Rectal smooth muscle tissue (tissue), 1 donor: ENCODE results near the gene CCDC160.
A peak's percentile ranks its signal among the peaks of the same experiment; 100 is the strongest.
"Not testable (repeated sequence)": the region's sequence is repeated elsewhere in the genome, so short reads cannot be mapped to it uniquely, and the experiment has no call there.

Source experiments
- H3K27ac ChIP-seq: one replicate; pipeline ENCODE4 v1.7.0; 2013; ENCODE audit warnings: low read depth, low read length, inconsistent platforms
- H3K27me3 ChIP-seq: one replicate; pipeline ENCODE4 v1.7.0; 2013; ENCODE audit warnings: low read length; ENCODE audit not compliant: control insufficient read depth, insufficient read depth
- H3K36me3 ChIP-seq: one replicate; pipeline ENCODE4 v1.7.0; 2013; ENCODE audit warnings: low read length; ENCODE audit not compliant: control insufficient read depth, insufficient read depth
- H3K4me1 ChIP-seq: one replicate; pipeline ENCODE4 v1.7.0; 2013; ENCODE audit warnings: low read length; ENCODE audit not compliant: control insufficient read depth, insufficient read depth
- H3K4me3 ChIP-seq: one replicate; pipeline ENCODE4 v1.7.0; 2013; ENCODE audit warnings: low read length
- H3K9ac ChIP-seq: one replicate; pipeline ENCODE4 v1.7.0; 2013; ENCODE audit warnings: low read length

The CCDC160 gene

DNA sequence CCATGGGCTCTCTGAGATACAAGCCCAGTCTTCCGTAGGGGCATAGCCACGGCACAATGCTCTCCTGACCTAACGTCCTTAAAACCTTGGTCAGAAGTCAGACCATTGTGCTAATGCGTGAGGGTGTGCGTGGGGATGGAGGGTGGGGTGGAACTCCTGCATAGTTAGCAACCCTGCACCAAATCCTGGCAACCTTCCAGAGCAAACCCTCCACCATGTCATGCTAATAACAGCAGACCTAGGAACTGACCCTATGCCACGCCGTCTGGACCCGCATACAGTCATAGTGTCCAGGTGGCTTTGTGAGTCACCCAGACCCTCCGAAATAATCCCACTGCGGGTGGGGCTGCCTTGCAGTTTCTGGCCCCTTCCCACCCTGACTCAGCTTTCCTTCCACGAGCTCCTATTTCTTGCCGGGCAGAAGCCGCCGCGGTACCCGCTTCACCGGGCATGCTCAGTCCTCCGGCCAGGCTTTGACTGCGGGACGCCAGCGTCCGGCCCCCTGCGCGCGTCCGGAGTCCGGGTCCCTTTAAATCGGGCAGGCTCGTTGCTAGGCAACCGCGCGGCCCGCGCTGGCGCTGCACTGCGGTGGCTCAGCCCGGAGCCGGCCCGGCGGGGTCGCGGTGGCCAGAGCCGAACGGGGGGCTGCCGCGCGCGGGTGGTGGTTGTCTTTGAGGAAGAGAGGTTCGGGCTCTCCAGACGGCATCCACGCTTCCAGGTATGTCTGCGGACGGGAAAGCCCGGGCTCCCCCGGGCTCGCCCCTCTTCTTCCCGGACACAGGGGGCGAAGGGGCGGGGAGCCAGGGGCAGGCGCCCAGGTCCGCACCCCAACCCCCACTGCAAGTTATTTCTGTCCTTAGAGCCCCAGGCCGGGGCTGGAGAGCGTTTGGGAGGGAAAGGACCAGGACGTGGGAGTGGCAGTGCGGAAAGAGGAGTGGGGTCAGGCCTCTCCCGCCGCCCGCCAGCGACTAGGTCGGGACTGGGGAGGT lies at the start of gene CCDC160:
Gene CCDC160 (plus strand): TSS at position 557 of the 989 bp plus-strand sequence. CDS start 7,619 bp downstream, outside the sequence.
- Histone ChIP-seq H3K9ac (no peak within 1 kb of the TSS), H3K36me3 (no peaks in the 10 kb centered on the region), H3K27ac (no peak within 1 kb of the TSS), H3K4me3 (peak within 1 kb of the TSS; percentile 36), H3K27me3 (no peaks in the 10 kb centered on the region), H3K4me1 (no peaks in the 10 kb centered on the region)

DNA sequence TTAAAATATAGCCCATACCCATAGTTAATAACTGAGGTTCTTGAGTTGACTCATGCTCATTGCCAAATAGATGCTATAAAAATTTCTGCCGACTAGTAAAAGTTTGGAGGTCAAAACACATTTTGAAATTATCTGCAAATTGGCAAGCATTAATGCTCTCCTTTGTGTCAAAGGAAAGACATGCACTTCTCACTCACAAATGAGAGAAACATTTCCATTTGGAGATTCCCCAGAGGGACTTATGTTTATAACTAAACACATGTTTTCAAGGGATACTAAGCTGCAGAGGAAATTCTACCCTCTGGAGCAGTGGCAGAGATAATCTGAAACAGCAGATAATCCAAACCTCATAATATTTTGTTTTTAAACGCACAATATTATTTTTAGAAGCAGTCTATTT lies 45.7 kb upstream of the CCDC160 start:
- Histone ChIP-seq H3K27me3 (no peaks in the 10 kb centered on the region), H3K36me3 (no peaks in the 10 kb centered on the region), H3K4me1 (no peaks in the 10 kb centered on the region), H3K9ac (no peak overlapping the region), H3K27ac (no peak overlapping the region), H3K4me3 (no peak overlapping the region)

DNA sequence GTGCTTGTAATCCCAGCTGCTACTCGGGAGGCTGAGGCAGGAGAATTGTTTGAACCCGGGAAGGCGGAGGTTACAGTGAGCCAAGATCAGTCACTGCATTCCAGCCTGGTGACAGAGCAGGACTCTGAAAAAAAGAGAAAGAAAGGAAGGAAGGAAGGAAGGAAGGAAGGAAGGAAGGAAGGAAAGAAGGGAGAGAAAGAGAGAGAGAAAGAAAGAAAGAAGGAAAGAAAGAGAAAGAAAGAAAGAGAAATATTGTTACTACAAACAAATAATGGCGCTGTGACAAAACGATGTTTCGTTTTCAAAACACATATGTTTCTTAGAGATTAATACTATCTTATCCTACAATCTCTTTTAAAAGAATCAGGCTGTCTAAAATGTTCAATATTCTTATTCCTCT lies 42.1 kb upstream of the CCDC160 start:
- Histone ChIP-seq H3K27ac (no peak overlapping the region), H3K27me3 (no peaks in the 10 kb centered on the region), H3K4me3 (no peak overlapping the region), H3K9ac (no peak overlapping the region), H3K36me3 (no peaks in the 10 kb centered on the region), H3K4me1 (no peaks in the 10 kb centered on the region)

DNA sequence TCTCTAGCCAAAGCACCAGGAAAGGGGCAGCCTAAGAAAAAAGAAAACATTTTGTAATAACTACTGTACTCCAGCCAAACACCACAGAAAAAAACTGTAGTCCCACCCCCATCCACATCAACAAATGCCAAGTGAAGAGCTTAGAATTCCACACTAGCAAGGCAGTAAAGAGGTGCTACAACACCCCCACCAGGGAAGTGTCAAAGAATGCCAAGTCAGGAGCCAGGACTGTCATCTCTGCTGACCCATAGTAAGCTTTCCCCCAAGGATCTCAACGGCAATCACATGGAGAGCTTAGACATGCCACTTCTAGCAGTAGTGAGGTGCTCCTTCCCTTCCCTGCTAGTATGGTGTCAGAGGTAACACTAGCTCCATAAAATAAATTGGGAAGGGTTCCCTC lies 34.4 kb upstream of the CCDC160 start:
- Histone ChIP-seq H3K9ac (no peak overlapping the region), H3K27me3 (no peaks in the 10 kb centered on the region), H3K4me1 (no peaks in the 10 kb centered on the region), H3K27ac (no peak overlapping the region), H3K4me3 (no peak overlapping the region), H3K36me3 (no peaks in the 10 kb centered on the region)

DNA sequence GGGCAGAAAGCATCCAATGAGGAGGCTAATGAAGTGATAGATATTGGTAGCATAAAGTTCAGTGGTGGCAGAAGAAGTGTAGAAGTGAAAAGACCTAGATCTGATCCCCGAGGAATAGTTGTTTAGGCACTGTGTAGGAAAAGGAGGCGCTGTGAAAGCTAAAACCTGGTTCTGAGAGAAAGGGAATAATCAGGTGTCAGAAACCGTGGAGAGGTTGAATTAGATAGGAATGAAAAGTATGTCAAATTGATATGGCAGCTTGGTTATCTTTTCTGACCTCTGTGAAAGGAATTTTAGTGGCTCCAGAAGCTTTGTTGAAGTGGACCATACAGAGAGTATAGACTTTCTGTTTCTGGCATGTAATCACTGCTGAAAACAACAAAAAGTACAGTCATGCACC lies 30.8 kb upstream of the CCDC160 start:
- H3K4me1 ChIP-seq, result no peaks in the 10 kb centered on the region
- H3K36me3 ChIP-seq, result no peaks in the 10 kb centered on the region
- no peak overlapping the region for H3K4me3 ChIP-seq
- no peaks in the 10 kb centered on the region for H3K27me3 ChIP-seq
- no peak overlapping the region for H3K9ac ChIP-seq
- no peak overlapping the region for H3K27ac ChIP-seq

DNA sequence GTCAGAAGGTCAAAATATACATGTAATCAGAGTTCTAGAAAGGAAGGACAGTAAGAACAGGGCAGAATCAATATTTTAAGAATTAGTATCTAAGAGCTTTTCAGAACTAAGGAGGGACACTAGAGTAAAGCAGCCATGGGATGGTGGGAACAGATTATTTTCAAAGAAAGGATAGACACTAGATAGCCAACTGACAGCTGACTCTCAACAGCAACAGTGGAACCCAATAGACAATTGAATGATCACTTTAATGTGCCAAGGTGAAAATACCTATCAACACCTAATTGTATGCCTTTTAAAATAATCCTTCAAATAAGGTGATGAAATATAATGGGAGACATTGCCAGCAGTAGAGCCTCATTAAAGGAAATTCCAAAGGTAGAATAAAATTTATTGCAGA lies 26.5 kb upstream of the CCDC160 start:
- Histone ChIP-seq H3K4me3 (no peak overlapping the region), H3K9ac (no peak overlapping the region), H3K27me3 (no peaks in the 10 kb centered on the region), H3K36me3 (no peaks in the 10 kb centered on the region), H3K27ac (no peak overlapping the region), H3K4me1 (no peaks in the 10 kb centered on the region)

DNA sequence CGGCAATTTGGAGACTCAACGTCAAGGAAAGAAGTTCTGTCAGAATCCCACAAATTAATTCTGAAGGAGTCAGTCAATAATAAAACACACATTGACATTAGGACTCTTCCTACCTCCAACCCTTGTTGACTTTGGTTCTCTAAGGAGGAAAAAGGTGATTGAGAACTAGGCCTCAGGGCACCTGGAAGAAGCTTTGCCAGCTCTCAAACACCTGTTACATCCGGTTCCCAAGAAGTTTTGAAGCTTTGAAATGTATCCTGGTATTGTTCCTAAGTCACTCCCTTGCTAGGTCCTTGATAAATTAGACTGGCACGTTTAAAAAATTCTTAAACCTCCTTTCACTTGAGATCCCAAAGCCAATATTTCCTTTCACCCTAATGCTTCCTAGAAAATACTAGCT lies 1.7 kb upstream of the CCDC160 start:
- H3K4me3 ChIP-seq, result no peak overlapping the region

DNA sequence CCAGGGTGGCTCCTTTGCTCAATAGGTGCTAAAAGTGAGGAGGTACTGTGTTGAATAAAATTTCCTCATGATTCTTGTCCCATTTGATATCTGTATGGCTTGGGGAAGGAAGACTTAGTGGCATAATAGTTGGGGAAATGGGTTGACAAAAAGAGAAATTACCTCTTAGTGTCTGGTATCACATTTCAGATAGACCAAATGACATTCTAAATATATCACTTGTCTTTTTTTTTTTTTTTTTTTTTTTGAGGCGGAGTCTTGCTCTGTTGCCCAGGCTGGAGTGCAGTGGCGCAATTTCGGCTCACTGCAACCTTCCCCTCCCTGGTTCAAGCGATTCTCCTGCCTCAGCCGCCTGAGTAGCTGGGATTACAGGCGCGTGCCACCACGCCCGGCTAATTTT lies 1.2 kb downstream of the CCDC160 start:
- H3K4me3 ChIP-seq, H3K4me1 ChIP-seq, H3K36me3 ChIP-seq, H3K27me3 ChIP-seq, H3K27ac ChIP-seq, H3K9ac ChIP-seq: not testable (repeated sequence)

More for the DNA sequence above, 1.7 kb upstream of the CCDC160 start:
- Histone ChIP-seq H3K27ac (no peak overlapping the region), H3K9ac (no peak overlapping the region), H3K4me1 (no peaks in the 10 kb centered on the region), H3K36me3 (no peaks in the 10 kb centered on the region), H3K27me3 (no peaks in the 10 kb centered on the region)

DNA sequence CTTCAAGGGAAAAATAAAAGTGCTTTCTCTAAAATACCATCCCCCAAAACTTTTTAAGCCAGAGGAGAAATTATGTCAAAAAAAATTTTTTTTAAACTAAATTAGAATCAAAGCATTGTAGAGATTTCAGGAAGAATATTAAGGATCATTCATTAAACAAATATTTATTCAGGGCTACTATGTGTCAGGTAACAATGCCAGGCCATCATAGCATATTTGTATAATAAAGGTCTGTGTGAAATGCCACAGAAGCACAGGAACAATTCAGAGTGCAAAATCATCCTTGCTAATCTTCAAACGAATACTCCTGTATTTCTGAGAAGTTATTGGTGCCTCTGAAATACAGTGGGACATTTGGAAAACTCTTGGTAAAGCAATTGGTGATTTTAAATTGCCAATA lies 2.0 kb downstream of the CCDC160 start:
- Histone ChIP-seq H3K36me3 (no peaks in the 10 kb centered on the region), H3K27me3 (no peaks in the 10 kb centered on the region), H3K4me1 (no peaks in the 10 kb centered on the region), H3K4me3 (no peak overlapping the region), H3K27ac (no peak overlapping the region), H3K9ac (no peak overlapping the region)

DNA sequence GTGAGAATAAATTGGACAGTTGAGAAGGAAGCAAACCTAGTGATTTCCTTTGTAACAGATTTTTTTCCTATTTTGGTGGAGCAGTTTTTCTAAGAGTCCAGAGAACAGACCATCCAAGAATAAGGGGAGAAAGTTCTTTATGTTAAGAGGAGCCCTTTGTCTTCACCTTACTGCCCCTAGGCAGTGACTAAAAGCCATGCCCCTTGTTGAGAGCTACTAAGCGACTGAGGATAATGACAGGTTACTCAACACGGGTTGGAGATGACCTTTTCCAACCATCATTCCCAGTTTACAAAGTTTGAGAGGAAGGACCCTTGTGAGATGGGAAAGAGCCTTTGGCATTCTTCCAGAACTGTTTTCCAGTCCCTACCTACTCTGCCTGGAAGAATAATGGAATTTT lies 3.2 kb downstream of the CCDC160 start:
- H3K36me3 ChIP-seq, result no peaks in the 10 kb centered on the region
- no peak overlapping the region for H3K4me3 ChIP-seq
- no peaks in the 10 kb centered on the region for H3K4me1 ChIP-seq
- no peak overlapping the region for H3K27ac ChIP-seq
- no peak overlapping the region for H3K9ac ChIP-seq
- H3K27me3 ChIP-seq, result no peaks in the 10 kb centered on the region

DNA sequence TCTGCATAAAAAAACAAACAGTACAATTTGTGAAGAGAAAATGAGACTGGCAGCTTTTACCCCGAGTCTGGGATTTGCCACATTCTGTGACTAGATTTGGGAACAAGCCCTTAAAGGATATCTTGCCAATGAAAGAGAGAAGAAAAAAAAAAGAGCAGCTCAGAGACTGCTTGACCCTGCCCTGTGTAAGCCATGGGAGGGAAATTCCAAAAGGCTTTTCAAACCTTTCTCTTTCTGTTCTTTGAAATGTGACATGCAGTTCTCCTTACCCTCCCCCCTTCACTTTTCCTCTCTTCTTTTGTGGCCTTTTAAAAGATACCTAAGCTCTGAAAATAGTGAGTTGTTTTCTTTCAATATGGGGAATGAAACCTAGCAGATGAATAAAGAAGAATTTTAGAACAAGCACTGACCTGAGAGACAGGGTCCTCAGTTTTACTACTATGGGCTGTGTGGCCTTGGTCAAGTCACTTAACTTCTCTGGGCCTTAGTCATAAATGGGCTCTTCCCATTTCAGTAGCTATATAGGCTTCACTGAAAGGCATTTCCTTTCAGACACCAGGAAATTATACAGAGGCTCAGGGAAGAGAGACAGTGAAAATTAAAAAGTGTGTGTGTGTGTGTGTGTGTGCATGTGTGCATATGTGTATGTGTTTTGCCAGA lies 5.1 kb downstream of the CCDC160 start:
- H3K27me3 ChIP-seq, result no peaks in the 10 kb centered on the region
- no peaks in the 10 kb centered on the region for H3K36me3 ChIP-seq
- no peak overlapping the region for H3K4me3 ChIP-seq
- H3K4me1 ChIP-seq, result no peaks in the 10 kb centered on the region
- no peak overlapping the region for H3K27ac ChIP-seq
- no peak overlapping the region for H3K9ac ChIP-seq

DNA sequence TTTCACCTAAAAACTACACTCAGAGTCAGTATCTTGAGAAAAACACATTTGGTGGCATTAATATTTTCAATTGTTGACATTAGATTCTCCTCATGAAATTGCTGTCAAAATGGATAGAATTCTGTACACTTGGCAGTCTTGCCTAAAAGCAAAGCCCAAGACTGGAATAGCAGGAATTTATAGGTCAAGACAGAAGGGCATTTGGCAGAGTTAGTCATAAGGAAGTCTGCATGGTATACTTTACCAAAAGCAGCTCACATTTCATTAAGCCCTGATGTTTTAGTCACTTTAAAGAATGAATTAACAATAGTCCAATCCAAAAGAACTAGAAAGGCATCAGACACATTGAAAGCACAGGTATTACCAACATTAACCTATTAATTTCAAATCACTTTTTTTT lies 7.1 kb downstream of the CCDC160 start:
- Histone ChIP-seq H3K27ac (no peak overlapping the region), H3K27me3 (no peaks in the 10 kb centered on the region), H3K4me1 (no peaks in the 10 kb centered on the region), H3K4me3 (no peak overlapping the region), H3K36me3 (no peaks in the 10 kb centered on the region), H3K9ac (no peak overlapping the region)
